ENCODE results near the gene NADK2.

DNA sequence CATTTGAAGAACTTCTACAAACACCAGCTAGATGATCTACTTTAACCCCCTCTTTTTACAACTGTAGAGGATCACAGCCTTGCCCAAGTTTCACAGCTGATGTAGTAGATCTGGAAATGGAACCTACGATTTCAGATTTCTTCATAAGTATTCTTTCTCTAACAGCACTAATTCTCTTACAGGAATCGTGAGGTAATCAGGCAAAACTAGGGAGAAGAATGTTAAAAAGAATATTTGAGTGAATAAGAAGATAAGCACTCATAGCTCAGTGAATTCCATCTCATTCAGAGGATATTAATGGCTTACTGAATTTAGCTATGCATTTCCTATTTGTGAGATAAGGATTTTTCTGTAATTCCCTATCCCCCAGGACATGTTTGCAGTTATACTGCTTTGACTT, 42.1 kb downstream of the NADK2 start:
- TF ChIP-seq, protein P1, sequence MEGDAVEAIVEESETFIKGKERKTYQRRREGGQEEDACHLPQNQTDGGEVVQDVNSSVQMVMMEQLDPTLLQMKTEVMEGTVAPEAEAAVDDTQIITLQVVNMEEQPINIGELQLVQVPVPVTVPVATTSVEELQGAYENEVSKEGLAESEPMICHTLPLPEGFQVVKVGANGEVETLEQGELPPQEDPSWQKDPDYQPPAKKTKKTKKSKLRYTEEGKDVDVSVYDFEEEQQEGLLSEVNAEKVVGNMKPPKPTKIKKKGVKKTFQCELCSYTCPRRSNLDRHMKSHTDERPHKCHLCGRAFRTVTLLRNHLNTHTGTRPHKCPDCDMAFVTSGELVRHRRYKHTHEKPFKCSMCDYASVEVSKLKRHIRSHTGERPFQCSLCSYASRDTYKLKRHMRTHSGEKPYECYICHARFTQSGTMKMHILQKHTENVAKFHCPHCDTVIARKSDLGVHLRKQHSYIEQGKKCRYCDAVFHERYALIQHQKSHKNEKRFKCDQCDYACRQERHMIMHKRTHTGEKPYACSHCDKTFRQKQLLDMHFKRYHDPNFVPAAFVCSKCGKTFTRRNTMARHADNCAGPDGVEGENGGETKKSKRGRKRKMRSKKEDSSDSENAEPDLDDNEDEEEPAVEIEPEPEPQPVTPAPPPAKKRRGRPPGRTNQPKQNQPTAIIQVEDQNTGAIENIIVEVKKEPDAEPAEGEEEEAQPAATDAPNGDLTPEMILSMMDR (conservative IDR thresholded peaks at IDR 0.05; ENCODE audit: low read length): no peak
- no peak for TF ChIP-seq EZH2phosphoT487 (IDR thresholded peaks at IDR 0.05; ENCODE audit: borderline replicate concordance, low read depth, low read length)
